Upper lobe of right lung (tissue), 1 donor: Measurements from ENCODE around the gene PTGES2. TPM values are rescaled to one million over a fixed set of nuclear protein-coding genes. Genes with fewer than 3 reads are reported as not detected.

Experiments
- ATAC-seq: fragments of 200-7000 bp; cut with Tn5 transposase; one replicate; pipeline ENCODE4 v1.9.1; 2020; ENCODE audit warnings: mild to moderate bottlenecking, moderate library complexity
- DNase-seq: peaks from one replicate; pipeline ENCODE4 v3.0.0-alpha.2; 2020
- H3K27ac ChIP-seq: fragments of 200-600 bp; one replicate; pipeline ENCODE4 v1.8.0; 2022
- H3K27me3 ChIP-seq: fragments of 200-600 bp; one replicate; pipeline ENCODE4 v1.8.0; 2022; ENCODE audit warnings: mild to moderate bottlenecking
- H3K36me3 ChIP-seq: fragments of 200-600 bp; one replicate; pipeline ENCODE4 v1.8.0; 2022
- H3K4me1 ChIP-seq: fragments of 200-600 bp; one replicate; pipeline ENCODE4 v1.8.0; 2022
- H3K4me3 ChIP-seq: fragments of 200-600 bp; one replicate; pipeline ENCODE4 v1.8.0; 2022; ENCODE audit warnings: mild to moderate bottlenecking
- H3K9me3 ChIP-seq: fragments of 200-600 bp; one replicate; pipeline ENCODE4 v1.8.0; 2022
- CTCF ChIP-seq: fragments of 200-600 bp; IDR thresholded peaks from one replicate; pipeline ENCODE4 v1.8.0; 2022; ENCODE audit warnings: antibody characterized with exemption
- intact Hi-C: fragments of 100-400 bp; cut with DNase I; formaldehyde crosslinking; loops from one replicate; pipeline ENCODE4 v1.11.0; 2022
- total RNA-seq: library from RNA; stranded (reverse); fragmentation: NEBNext Ultra II Directional; extraction: Animal tissue kit (Norgen Biotek cat#: 25700); gene quantifications from one replicate; pipeline ENCODE4 v1.2.1, GENCODE V29; 2021
- donor health status: DM: no; HTN: yes; CAD: no; lungs with severe emphysema.

The PTGES2 gene
- total RNA-seq, 1 donor from 2014 or later, result 35.1 TPM

- peak overlapping the region; percentile 92 for H3K27ac ChIP-seq
- intact Hi-C loops, result no loop called here
- H3K4me3 ChIP-seq, result peak overlapping the region; percentile 68
Observed at GRCh38 chr9:128097543-128098296, 29.8 kb downstream of the PTGES2 start.

GRCh38 chr9:128096616-128097536 lies 30.7 kb downstream of the PTGES2 start:
- Histone ChIP-seq H3K4me3 (no peak overlapping the region), H3K27ac (peak overlapping the region; percentile 92), H3K9me3 (no peaks in the 10 kb centered on the region), H3K27me3 (no peaks in the 10 kb centered on the region), H3K4me1 (peaks cover 84% of the 10 kb centered on the region), H3K36me3 (peaks cover 13% of the 10 kb centered on the region)
- intact Hi-C loops, result no loop called here
- ATAC-seq (no peak), DNase-seq (no peak)
- TF ChIP-seq CTCF, result no peak

More at GRCh38 chr9:128097543-128098296, 29.8 kb downstream of the PTGES2 start:
- Histone ChIP-seq H3K4me1 (peaks cover 84% of the 10 kb centered on the region), H3K9me3 (no peaks in the 10 kb centered on the region), H3K27me3 (no peaks in the 10 kb centered on the region), H3K36me3 (peaks cover 22% of the 10 kb centered on the region)
- no peak for TF ChIP-seq CTCF
- ATAC-seq, result no peak
- DNase-seq, result no peak

- intact Hi-C loops, result no loop called here
Observed at GRCh38 chr9:128094950-128095544, 32.5 kb downstream of the PTGES2 start.

GRCh38 chr9:128094166-128094949 lies 33.2 kb downstream of the PTGES2 start:
- intact Hi-C loops, result no loop called here
- ATAC-seq (peak; percentile 84), DNase-seq (peak; percentile 92)
- Histone ChIP-seq H3K4me1 (peaks cover 74% of the 10 kb centered on the region), H3K36me3 (no peaks in the 10 kb centered on the region), H3K27ac (peak overlapping the region; percentile 86), H3K9me3 (no peaks in the 10 kb centered on the region), H3K27me3 (no peaks in the 10 kb centered on the region), H3K4me3 (peak overlapping the region; percentile 15)
- no peak for TF ChIP-seq CTCF

More at GRCh38 chr9:128094950-128095544, 32.5 kb downstream of the PTGES2 start:
- Histone ChIP-seq H3K27me3 (no peaks in the 10 kb centered on the region), H3K9me3 (no peaks in the 10 kb centered on the region), H3K4me1 (peaks cover 80% of the 10 kb centered on the region), H3K36me3 (no peaks in the 10 kb centered on the region), H3K4me3 (no peak overlapping the region), H3K27ac (peak overlapping the region; percentile 86)
- no peak for ATAC-seq
- DNase-seq, result no peak
- no peak for TF ChIP-seq CTCF

GRCh38 chr9:128093011-128093410 lies 34.5 kb downstream of the PTGES2 start:
- Histone ChIP-seq H3K27me3 (no peaks in the 10 kb centered on the region), H3K4me1 (peaks cover 75% of the 10 kb centered on the region), H3K36me3 (no peaks in the 10 kb centered on the region), H3K9me3 (no peaks in the 10 kb centered on the region), H3K4me3 (no peak overlapping the region), H3K27ac (peak overlapping the region; percentile 86)
- DNase-seq (no peak), ATAC-seq (no peak)
- no peak for TF ChIP-seq CTCF
- intact Hi-C loops, result no loop called here
